Heart right ventricle (tissue), 16 donors: ENCODE data around the gene FOSL1. TPM values are rescaled to one million over a fixed set of nuclear protein-coding genes. Genes with fewer than 3 reads are reported as not detected.

Experiments used
- ATAC-seq, 8 donors: fragments of 200-7000 bp; cut with Tn5 transposase; one replicate each; pipeline ENCODE4 v1.9.1; 2020; ENCODE audit warnings: mild to moderate bottlenecking in 8 of 8, moderate library complexity in 8 of 8, moderate number of reproducible peaks in 1 of 8
- DNase-seq, 2 donors: peaks; one replicate each; pipeline ENCODE4 v3.0.0-alpha.2; 2020
- H3K27ac ChIP-seq, 10 donors: fragments of 200-600 bp; sonication (generic) in 2 of 10; one replicate each; pipeline versions ENCODE4 v1.5.0 to v1.8.0; 2020 to 2022; ENCODE audit warnings: mild to moderate bottlenecking in 3 of 10
- H3K27me3 ChIP-seq, 7 donors: fragments of 200-600 bp; one replicate each; pipeline ENCODE4 v1.8.0; 2021 to 2022; ENCODE audit warnings: mild to moderate bottlenecking in 2 of 7
- H3K36me3 ChIP-seq, 9 donors: fragments of 200-600 bp; sonication (generic) in 1 of 9; one replicate each; pipeline versions ENCODE4 v1.5.0 to v1.8.0; 2020 to 2022; ENCODE audit warnings: mild to moderate bottlenecking in 2 of 9
- H3K4me1 ChIP-seq, 9 donors: fragments of 200-600 bp; sonication (generic) in 1 of 9; one replicate each; pipeline versions ENCODE4 v1.5.0 to v1.8.0; 2020 to 2022; ENCODE audit warnings: mild to moderate bottlenecking in 4 of 9
- H3K4me3 ChIP-seq, 10 donors: fragments of 200-600 bp; sonication (generic) in 2 of 10; one replicate each; pipeline versions ENCODE4 v1.5.0 to v1.8.0; 2020 to 2022; ENCODE audit warnings: mild to moderate bottlenecking in 7 of 10, moderate library complexity in 2 of 10
- H3K9me3 ChIP-seq, 11 donors: fragments of 200-600 bp in 10 of 11; sonication (generic) in 2 of 11; one replicate each; pipeline versions ENCODE4 v1.5.0 to v1.8.0; 2013 to 2022; ENCODE audit warnings: mild to moderate bottlenecking in 2 of 11, control low read depth in 1 of 11, moderate library complexity in 1 of 11
- CTCF ChIP-seq, 9 donors: fragments of 200-600 bp; sonication (generic) in 2 of 9; IDR thresholded peaks; one replicate each; pipeline versions ENCODE4 v1.5.0 to v1.8.0; 2021 to 2022; ENCODE audit warnings: antibody characterized with exemption in 9 of 9, mild to moderate bottlenecking in 5 of 9, moderate library complexity in 1 of 9
- WGBS, 2 donors: extraction: QIAGEN DNeasy Blood & Tissue Kit; methylation state at CpG; one replicate each; pipeline ENCODE4 v1.1.7; 2013; ENCODE audit warnings: inconsistent platforms in 1 of 2; 5-methylcytosine and 5-hydroxymethylcytosine counted together
- intact Hi-C, 10 donors: fragments of 100-400 bp; cut with DNase I; formaldehyde crosslinking; loops; one replicate each; pipeline versions ENCODE4 v1.11.1 to v1.14.2; 2022
- polyA plus RNA-seq, 2 donors: library from polyadenylated mRNA; stranded (reverse); fragments of 200-250 nt; gene quantifications; one replicate each; pipeline ENCODE4 v1.2.3, GENCODE V29; 2013
- total RNA-seq, 10 donors: library from RNA; stranded (reverse); fragmentation: NEBNext Ultra II Directional in 3 of 10; extraction: Animal tissue kit (Norgen Biotek cat#: 25700) in 3 of 10; gene quantifications; one replicate each; pipeline versions ENCODE4 v1.2.1 to v1.2.4, GENCODE V29; 2021 to 2023
- donor health status: Arrhythmogenic right ventricular cardiomyopathy.
- donor health status: ischemic (EF 13 %, LVEDD 7.1; RV severe dilation, severe dysfunction).
- donor health status: healthy with polysubstance abuse.
- donor health status: DM: no; HTN: yes; CAD: no.
- donor health status: DM: no; HTN: no; CAD: no.
- donor health status: ischemic (EF 25% LVEDD 6.9; RV normal size, moderate dysfunction).
- donor health status: ischemic (EF 25% LVEDD 5.7; RV mildly dilated, moderate dysfunction).
- donor health status: healthy.
- donor health status: DM: yes; HTN: yes; CAD: no.
- donor health status: Ischemic cardiomyopathy.
- donor health status: ischemic (EF 35%, LVEDD 5.7; RV mildly dilated, moderate dysfunction).
- donor health status: nonischemic (EF 11% LVEDD 7.7; RV severe dilation, severe dysfunction).
- donor health status: DM: yes; HTN: yes; CAD: no.
- donor health status: PGD.
- donor health status: ischemic (EF 29% LVEDD 5.4; RV normal size, mild dysfunction).
- donor health status: nonischemic (EF 23%, LVEDD 6.1; RV moderate dilation, normal function).

FOSL1 gene
- total and polyA plus RNA-seq, 12 donors = 0.31 to 32.8 (median 2.8) TPM; not detected in 2

GRCh38 chr11:65883786-65884715 is 16.1 kb downstream of the FOSL1 start:
- no peaks in the 10 kb centered on the region for H3K27me3 ChIP-seq
- H3K4me1 ChIP-seq = peaks cover 5 to 38% (median 23%) of the 10 kb centered on the region in 9 donors
- WGBS, 2 donors = 81 to 83% methylated on average over 28 of the region's 28 CpGs
- intact Hi-C loops = loop anchor here in 9 of 10 donors (1.0 to 10.0 kb wide), 5 partner anchors 98 to 169 kb away; partner anchors contain the start of gene KAT5 (in 1 of the 9)
- H3K9me3 ChIP-seq = no peaks in the 10 kb centered on the region
- H3K36me3 ChIP-seq = peaks cover 0 to 55% (median 19%) of the 10 kb centered on the region in 9 donors
- no peak for TF ChIP-seq CTCF (IDR thresholded peaks at IDR 0.05)
- no peak for DNase-seq
- ATAC-seq = no peak
- no peak overlapping the region for H3K4me3 ChIP-seq
- no peak overlapping the region for H3K27ac ChIP-seq

GRCh38 chr11:65883058-65883761 is 17.0 kb downstream of the FOSL1 start:
- H3K27me3 ChIP-seq = no peaks in the 10 kb centered on the region
- no peaks in the 10 kb centered on the region for H3K9me3 ChIP-seq
- no peak for ATAC-seq
- no peak overlapping the region for H3K4me3 ChIP-seq
- intact Hi-C loops = loop anchor here in 4 of 10 donors (5.0 to 10.0 kb wide), 3 partner anchors 99 to 168 kb away; partner anchors contain the start of gene KAT5 (in 1 of the 4)
- no peak for DNase-seq
- H3K36me3 ChIP-seq = peaks cover 0 to 55% (median 19%) of the 10 kb centered on the region in 9 donors
- peaks cover 5 to 32% (median 20%) of the 10 kb centered on the region in 9 donors for H3K4me1 ChIP-seq
- no peak for TF ChIP-seq CTCF (IDR thresholded peaks at IDR 0.05)
- WGBS, 2 donors = 90 to 94% methylated on average over 13 of the region's 13 CpGs
- H3K27ac ChIP-seq = no peak overlapping the region

GRCh38 chr11:65882120-65883057 is 17.8 kb downstream of the FOSL1 start:
- H3K36me3 ChIP-seq = peaks cover 0 to 55% (median 19%) of the 10 kb centered on the region in 9 donors
- WGBS, 2 donors = 90 to 94% methylated on average over 30 of the region's 30 CpGs
- intact Hi-C loops = loop anchor here in 4 of 10 donors (5.0 to 10.0 kb wide), 3 partner anchors 100 to 168 kb away; partner anchors contain the start of gene KAT5 (in 1 of the 4)
- no peak overlapping the region for H3K27ac ChIP-seq
- H3K4me3 ChIP-seq = no peak overlapping the region
- DNase-seq (no peak), ATAC-seq (no peak)
- H3K4me1 ChIP-seq = peaks cover 1 to 26% (median 14%) of the 10 kb centered on the region in 9 donors
- H3K27me3 ChIP-seq = no peaks in the 10 kb centered on the region
- no peaks in the 10 kb centered on the region for H3K9me3 ChIP-seq
- TF ChIP-seq CTCF (IDR thresholded peaks at IDR 0.05) = no peak
